Skin epidermis (tissue), 12 donors: Measurements from ENCODE around the gene PPIL1.
"Not testable (repeated sequence)": the region's sequence is repeated elsewhere in the genome, so short reads cannot be mapped to it uniquely, and the experiment has no call there.

Experiments
- H3K27ac ChIP-seq, 21 experiments: fragments of 200-600 bp; sonication (generic) in 11 of 21; one replicate each; pipeline ENCODE4 v1.5.0; 2020; ENCODE audit warnings: mild to moderate bottlenecking in 3 of 21, inconsistent platforms in 2 of 21, moderate library complexity in 2 of 21
- H3K4me3 ChIP-seq, 7 experiments: fragments of 200-600 bp; sonication (generic) in 2 of 7; one replicate each; pipeline ENCODE4 v1.5.0; 2020; ENCODE audit warnings: inconsistent platforms in 2 of 7, mild to moderate bottlenecking in 2 of 7, moderate library complexity in 1 of 7

Gene PPIL1

DNA sequence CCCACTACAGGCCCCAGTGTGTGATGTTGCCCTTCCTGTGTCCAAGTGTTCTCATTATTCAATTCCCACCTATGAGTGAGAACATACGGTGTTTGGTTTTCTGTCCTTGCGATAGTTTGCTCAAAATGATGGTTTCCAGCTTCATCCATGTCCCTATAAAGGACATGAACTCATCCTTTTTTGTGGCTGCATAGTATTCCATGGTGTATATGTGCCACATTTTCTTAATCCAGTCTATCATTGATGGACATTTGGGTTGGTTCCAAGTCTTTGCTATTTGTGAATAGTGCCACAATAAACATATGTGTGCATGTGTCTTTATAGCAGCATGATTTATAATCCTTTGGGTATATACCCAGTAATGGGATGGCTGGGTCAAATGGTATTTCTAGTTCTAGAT is 16.6 kb upstream of the PPIL1 start:
- not testable (repeated sequence) for H3K4me3 ChIP-seq, H3K27ac ChIP-seq

DNA sequence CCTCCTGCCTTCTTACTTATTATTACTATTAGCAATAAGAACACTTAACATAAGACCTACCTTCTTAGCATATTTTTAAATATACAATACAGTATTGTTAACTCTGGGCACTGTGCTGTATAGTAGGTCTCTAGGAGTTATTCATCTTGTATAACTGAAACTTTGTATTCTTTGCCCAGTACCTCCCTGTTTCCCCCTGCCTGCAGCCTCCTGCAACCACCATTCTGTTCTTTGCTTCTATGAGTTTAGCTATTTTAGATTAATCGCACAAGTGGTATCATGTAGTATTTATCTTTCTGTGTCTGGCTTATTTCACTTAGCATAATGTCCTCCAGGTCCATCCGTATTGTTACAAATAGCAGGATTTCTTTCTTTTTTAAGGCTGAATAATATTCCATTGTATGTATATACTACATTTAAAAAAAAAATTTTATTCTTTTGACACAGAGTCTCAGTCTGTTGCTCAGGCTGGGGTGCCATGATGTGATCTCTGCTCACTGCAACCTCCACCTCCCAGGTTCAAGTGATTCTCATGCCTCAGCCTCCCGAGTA is 15.6 kb upstream of the PPIL1 start:
- no peak overlapping the region for H3K4me3 ChIP-seq
- H3K27ac ChIP-seq: no peak overlapping the region

DNA sequence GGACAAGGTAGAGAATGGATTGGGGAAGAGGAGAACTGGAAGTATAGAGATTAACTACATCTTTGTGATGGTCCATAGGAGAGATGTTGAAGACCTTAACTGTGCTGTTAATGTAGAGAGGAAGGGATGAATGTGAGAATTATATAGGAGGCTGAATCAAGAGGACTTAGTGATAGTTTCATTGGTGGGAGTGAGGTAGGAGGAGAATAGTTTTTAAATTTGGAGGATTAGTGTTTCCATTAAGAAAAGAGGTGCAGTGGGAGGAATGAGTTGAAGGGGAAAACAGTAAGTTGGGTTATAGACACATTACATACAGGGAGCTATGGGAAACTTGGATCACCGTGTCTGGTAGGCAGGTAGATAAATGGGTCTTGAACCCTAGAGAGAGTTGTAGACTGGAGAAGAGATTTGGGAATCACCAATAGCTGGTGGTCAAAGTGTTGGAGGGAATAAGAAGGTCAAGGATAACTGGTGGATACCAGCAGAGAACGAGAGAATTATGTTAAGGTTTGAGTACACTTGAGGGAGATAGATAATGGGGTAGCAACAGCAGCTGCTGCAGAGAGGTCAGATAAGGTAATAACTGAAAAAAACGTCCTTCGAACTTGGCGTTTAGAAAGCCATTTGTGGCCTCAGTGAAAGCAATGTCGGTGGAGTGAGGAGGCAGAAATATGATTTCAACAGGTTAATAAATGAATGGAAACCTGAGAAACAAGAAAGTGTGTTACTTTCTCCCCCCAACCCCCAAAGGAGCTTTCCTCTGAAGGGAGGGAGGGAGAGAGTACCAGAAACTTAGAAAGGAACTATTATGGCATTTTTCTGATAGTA is 14.3 kb upstream of the PPIL1 start:
- Histone ChIP-seq H3K27ac (no peak overlapping the region), H3K4me3 (no peak overlapping the region)

DNA sequence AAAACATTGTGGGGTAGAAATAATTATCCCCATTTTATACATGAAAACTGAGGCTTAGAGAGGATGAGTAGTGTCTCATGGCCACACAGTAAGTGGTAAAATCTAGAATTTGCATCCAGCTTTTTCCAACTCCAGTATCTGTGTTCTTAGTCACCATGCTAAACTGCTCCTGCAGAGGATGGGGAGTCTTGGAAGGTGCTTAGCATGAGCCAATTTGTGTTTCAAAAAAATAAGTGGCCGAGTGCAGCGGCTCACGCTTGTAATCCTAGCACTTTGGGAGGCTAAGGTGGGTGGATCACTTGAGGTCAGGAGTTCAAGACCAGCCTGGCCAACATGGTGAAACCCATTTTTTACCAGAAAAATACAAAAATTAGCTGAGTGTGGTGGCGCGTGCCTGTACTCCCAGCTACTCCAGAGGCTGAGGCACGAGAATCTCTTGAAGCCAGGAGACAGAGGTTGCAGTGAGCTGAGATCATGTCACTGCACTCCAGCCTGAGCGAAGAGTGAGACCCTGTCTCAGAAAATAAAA is 13.6 kb upstream of the PPIL1 start:
- Histone ChIP-seq H3K4me3 (no peak overlapping the region), H3K27ac (no peak overlapping the region)

DNA sequence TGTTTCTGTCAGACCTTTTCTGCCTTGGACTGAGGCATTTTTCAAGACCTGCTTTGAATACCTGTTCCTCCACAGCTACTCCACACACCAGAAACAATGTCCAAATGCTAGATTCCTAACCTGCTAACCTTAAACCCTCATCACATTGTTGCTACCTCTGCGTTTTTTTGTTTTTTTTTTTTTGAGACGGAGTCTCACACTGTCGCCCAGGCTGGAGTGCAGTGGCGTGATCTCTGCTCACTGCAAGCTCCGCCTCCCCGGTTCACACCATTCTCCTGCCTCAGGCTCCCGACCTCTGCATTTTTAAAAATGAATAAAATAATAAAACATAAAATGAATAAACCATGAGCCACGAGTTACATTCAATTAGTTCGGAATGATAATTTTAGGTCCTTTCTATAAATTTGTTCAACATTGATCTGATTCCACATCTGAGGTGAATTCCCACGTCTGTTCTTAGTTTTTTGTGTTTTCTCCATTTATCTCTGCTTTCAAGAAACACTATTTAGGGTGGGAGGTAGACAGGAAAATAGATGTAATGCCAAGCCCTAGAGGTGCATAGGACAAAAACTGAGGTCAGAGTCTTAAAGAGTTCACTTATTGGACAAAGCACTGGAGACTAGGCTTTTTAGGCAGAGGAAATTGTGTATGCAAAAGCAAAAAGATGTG is 12.5 kb upstream of the PPIL1 start:
- Histone ChIP-seq H3K4me3 (peak overlapping the region in 2 of 7 experiments; percentile 70 to 88), H3K27ac (peak overlapping the region in 1 of 21 experiments; percentile 85)

DNA sequence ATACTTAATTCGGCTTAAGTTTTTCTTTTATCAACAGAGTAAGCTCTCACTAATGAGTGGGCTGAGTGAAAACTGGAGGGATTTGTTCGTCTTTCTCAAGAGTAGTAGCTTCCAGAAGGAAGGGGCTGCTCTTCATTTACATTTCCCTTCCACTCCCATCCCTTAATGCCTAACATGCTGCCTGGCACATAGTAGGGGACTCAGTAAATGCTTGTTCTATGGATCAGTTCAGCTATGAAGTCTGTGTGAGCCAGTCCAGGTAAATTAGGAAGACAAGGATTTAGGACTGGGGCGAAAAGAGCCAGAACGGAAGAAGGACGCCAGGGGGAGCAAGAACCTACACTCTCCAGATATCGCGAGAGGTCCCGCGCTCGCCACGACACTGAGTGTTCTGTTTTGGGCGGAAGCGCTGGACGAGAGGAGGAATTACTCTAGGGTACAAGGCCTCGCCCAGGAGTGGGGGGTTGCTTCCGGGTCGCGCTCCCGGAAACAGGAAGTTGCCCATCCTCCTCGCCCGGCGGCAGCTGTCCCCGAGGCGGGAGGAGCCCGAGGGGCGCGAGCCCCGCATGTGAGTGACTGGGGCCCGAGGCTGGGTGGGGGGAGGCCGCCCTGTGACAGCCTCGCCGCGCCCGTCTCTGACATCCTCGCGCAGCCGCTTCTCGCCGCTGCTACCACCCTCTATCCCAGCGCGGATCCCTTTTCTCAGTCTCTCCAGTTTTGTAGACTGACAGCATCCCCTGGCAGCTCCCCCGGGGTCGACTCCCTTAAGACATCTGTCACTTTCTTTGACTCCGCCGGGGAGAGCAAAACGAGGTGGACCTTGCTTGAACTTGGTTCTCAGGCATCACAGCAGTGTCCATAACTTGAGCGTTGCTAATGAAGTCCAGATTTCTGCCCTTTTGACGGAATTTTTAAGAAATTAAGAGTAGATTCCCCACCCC is 11.1 kb upstream of the PPIL1 start, which contains the start of gene C6orf89:
Gene C6orf89 (plus strand): TSS at position 492 of the 941 bp plus-strand sequence. CDS start 13,493 bp downstream, outside the sequence.
- peak within 1 kb of the TSS; percentile 70 to 88 (median 77) for H3K4me3 ChIP-seq
- H3K27ac ChIP-seq: peak within 1 kb of the TSS; percentile 41 to 92 (median 85)

DNA sequence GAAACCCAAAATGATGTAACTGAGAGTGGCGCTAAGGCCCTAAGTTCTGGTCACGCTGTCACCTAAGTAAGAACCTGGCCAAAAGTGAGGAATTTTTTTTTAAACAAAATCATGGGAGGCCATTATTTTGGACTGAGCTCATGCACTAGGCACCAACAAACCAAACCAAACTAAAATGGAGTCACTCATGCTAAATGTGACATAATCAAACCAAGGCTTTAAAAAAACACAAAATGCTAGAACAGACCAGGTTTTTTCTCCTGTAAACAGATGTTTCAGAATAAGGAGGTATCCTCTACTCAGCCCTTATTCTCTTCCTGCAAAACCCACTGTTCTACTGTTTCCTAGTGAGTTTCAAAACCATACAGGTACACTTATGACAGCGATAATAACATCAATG is 10.0 kb upstream of the PPIL1 start:
- Histone ChIP-seq H3K4me3 (no peak overlapping the region), H3K27ac (peak overlapping the region in 4 of 21 experiments; percentile 83 to 89 (median 87))

DNA sequence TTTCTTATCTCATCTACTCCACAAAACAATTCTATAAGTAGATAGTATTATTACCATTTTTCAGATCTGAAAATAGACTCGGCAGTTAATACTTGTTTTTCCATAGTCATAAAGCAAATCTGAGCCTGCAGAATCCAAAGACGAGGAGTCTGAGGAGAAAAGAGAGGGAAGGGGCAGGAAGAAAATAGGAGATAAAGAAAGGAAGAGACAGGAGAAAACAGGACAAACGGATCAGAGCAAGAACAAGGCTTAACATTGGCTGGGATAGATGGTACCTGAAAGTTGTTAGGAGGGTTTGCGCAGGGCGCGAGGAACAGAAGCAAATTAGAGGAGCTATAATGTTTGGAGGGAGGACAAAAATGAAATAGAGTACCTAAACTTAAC is 639 bp upstream of the PPIL1 start:
- Histone ChIP-seq H3K27ac (peak overlapping the region in 19 of 21 experiments; percentile 85 to 99 (median 95)), H3K4me3 (peak overlapping the region; percentile 59 to 95 (median 93))

DNA sequence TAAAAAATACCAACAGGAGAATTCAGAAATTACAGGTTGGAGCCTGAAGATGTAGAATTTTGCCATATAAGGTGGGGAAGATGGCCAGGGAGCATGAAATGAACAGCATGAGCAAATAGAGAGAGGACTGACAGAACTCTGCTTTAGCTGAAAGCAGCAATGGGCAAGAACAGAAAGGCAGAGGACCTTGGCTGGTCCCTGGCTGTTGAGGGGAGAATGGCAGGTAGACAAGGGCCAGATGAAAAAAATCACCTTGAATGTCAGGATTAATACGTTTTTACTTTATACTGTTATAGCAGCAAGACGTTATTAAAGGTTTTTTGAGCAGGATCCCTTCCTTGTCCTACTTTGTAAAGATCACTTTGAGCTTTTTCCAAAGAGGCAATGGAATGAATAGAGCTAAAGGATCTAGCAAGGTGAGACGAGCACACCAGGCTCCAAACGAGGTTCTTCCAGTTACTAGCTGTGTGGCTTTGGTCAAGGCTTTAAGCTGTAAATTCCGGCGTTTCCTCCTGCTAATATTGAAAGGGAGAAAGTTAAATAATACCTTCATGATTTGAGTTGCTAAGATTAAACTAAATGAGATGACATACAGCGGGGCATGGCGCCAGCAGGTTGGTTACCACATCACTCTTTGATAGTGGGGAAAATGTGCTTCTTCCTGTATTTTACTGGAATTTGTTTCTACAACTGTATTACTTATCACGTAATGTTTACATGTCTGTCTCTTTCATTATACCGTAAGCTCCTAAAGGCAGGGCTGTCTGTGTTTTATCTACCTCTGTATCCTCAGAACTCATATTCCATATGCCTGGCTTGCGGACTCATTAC is 776 bp downstream of the PPIL1 start:
- H3K27ac ChIP-seq: peak overlapping the region in 20 of 21 experiments; percentile 85 to 99 (median 95)
- H3K4me3 ChIP-seq: peak overlapping the region; percentile 59 to 95 (median 93)

DNA sequence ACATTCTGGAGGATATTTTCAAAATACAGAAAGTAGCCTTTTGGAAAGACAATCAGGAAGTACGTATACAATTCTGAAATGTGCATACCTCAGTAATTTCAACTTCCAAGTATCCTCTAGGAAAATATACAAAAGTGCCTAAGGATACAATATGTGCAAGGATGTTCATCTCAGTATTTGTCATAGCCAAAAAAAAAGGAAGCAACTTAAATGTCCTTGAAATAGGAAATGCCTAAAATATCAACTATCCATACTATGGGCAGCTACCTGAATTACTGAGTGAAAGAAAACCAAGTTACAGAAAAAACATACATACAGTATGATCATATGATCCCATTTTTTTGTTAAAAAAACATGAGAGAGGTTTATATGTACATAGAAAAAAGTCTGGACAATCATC is 1.5 kb downstream of the PPIL1 start:
- H3K27ac ChIP-seq: no peak overlapping the region
- no peak overlapping the region for H3K4me3 ChIP-seq

DNA sequence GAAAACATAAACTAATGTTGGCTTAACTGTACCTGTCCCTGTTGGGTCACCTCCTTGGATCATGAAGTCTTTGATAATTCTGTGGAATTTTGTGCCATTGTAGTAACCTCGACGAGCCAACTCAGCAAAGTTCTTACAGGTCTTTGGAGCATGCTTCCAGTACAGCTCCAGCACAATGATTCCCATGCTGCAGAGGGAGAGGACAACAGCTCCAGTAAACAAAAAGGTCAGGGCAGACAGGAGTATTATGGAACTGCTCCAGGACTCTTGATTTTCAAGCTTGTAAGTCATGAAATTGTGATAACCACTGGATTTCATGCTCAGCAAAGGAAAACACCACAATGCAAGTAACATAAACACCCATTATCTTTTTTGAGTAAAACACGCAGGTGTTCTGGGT is 2.9 kb downstream of the PPIL1 start:
- H3K27ac ChIP-seq: no peak overlapping the region

DNA sequence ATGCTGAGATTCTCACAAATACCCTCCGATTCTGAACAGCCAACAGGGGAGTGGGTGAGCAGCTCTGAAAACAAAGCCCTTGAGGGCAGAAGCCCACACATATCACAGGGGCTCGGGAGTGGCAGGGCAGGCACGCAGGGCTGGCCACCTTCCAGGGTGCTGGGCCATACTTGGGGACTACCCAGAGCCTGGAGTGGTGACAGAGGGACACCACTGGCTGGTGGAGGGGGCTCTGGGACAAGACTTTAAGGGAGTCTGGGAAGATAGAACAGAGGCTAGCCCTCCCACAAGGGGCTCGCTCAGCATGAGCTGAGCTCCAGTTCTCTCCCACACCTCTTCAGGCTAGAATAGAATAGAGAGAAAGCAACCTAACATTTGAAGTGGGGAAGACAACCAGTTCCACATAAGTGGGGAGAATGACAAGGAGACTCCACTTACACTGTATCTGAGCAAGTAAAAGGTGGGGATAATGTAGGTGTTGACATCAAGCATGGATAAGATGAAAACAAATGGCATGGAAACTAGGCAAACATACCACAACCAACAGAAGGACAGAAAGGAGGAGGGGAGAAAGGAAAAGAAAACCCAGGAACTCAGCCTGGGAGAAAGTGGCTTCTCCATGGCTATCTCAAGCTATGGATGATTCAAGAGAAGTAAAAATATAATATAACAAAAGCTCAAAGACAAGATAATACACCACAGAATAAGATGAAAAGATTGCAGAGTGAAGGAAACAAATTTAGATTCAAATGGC is 7.0 kb downstream of the PPIL1 start:
- H3K4me3 ChIP-seq: no peak overlapping the region
- H3K27ac ChIP-seq: no peak overlapping the region

More for the DNA sequence above, 2.9 kb downstream of the PPIL1 start:
- no peak overlapping the region for H3K4me3 ChIP-seq

DNA sequence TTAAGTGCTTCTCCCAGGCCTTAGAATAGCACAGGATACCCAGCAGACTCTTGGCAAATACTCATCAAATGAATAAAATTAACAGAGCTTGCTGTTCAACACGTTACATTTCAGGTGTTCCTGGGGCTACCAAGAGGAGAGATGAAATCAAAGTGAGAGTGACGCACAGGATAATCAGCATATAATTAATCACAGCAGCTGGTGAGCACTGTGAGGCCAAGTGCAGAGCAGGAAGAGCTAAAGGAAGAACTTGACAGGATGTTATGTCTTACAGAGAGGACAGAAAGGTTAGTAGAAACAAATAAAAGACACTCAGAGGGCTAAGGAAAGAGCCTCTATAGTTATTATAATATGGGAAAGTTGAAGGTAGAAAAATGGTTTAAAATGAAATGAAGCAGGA is 8.8 kb downstream of the PPIL1 start:
- H3K27ac ChIP-seq: peak overlapping the region in 3 of 21 experiments; percentile 4 to 30 (median 21)
- no peak overlapping the region for H3K4me3 ChIP-seq

DNA sequence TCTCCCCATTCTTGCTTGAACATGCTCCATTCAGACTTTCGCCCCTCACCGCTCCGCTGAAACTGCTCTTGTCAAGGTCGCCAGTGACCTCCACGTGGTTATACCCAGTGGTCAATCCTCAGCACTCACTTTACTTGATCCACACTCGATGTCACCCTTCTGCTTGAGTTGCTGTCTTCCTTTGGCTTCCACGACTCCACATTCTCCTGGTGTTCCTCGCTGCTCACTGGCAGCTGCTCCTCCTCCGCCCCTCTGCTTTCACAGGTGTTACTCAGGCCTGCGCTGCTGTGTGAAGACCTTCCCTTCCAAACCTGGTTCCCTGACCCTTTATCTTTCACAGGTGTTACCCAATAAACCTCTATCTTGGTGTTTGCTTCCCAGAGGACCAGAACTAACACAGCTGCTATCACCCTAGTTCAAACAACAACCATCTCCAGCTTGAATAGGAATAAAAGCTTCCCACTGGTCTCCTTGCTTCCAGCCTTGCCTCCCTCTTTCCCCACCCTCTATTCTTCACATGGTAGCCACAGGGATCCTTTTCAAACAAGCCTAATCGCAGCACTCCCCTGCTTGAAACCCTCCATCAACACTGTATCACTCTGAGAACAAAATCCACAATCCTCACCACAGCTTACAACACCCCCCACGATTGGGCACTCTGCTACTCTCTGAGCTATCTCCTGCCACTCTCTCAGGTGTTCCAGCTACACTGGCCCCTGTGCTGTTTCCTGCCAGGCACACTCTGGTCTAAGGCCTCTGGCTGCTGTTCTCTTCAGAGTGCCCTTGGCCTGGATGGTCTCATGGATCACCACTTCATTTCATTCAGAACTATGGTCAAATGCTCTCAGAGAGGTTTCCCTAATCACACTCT is 10.7 kb downstream of the PPIL1 start:
- no peak overlapping the region for H3K27ac ChIP-seq
- no peak overlapping the region for H3K4me3 ChIP-seq

DNA sequence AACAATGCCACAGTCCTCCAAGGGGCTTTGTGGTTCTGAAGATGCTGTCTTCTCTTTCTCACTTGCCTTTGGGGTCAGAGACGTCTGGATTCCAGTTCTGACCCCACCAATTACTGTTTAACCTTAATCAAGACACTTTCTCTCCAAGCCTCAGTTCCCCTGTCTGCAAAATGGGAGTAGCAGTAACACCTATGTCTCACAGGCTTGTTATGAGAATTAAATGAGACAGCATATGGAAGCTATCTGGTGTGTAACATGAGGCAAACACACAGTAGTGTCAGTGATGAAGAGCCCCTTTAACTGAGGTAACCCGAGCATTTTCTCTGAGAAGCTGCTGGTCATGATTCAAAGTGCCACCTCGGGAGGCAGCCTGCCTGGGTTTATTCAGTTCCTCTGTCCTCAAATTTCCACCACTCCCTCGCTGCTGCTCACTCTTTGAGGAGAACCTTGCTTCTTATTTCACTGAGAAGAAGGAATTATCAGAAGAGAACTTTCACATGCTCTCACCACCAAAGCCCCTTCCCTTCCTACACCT is 11.7 kb downstream of the PPIL1 start:
- H3K27ac ChIP-seq: peak overlapping the region in 1 of 21 experiments; percentile 51

DNA sequence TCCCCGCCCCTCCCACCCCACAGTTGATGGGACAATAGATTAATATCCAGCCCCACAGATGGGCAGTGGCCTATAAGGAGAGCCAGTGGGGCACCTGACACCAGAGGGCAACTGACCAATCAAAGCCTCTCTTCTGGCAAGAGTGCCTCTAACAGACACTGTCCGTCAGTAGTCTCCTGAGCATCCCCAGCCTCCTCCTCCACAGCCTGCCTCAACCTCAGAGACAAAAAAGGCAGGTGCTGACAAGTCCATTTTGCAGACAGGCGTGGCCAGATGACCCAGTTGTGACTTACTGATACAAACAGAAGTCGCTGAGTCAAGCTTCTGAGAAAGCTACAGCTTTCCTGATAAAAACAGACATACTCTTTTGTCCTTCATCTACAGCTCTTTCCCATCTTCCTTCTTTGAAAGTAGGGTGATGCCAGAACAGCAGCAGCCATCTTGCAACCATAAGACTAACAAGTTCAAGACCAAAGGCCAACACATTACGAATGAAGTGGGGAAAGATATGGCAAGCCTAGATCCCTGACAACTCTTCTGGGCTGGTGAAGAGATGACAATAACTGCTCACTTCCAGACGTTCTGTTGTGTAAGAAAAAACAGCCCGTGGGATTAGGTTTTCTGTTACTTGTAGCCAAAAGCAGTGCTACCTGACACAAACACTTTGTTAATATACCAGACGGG is 12.3 kb downstream of the PPIL1 start:
- H3K27ac ChIP-seq: peak overlapping the region in 1 of 21 experiments; percentile 51
- no peak overlapping the region for H3K4me3 ChIP-seq

More for the DNA sequence above, 11.7 kb downstream of the PPIL1 start:
- no peak overlapping the region for H3K4me3 ChIP-seq
